IMR-90 (cell line): Measurements from ENCODE around the gene SOX2. TPM values are rescaled to one million over a fixed set of nuclear protein-coding genes. Genes with fewer than 3 reads are reported as not detected.

Experiments
- ATAC-seq: fragments of 200-7000 bp; cut with Tn5 transposase; 2 replicates; pipeline ENCODE4 v1.9.1; 2020; ENCODE audit warnings: low read depth, mild to moderate bottlenecking, moderate library complexity
- BruUV-seq: library from RNA; stranded (reverse); fragments of 400-500 nt; replicated peaks from 2 replicates; lab custom pipeline; 2021; lab: Mats Ljungman, UMichigan
- CTCF ChIA-PET: fragments of 300-600 bp; formaldehyde crosslinking; extraction: SDS; loops from one replicate; lab custom pipeline; 2021; ENCODE audit warnings: antibody characterized with exemption; lab: Yijun Ruan, JAX
- POLR2A ChIA-PET: fragments of 300-600 bp; sonication (Branson Sonifier 250); formaldehyde crosslinking; loops from one replicate; lab custom pipeline; 2022; ENCODE audit warnings: antibody characterized with exemption; ENCODE audit not compliant: unreplicated experiment; lab: Charles Lee
- DNase-seq: peaks from one replicate; pipeline ENCODE4 v3.0.0; 2013
- H2AFZ ChIP-seq: replicated peaks from 2 replicates; pipeline ENCODE3; 2013; ENCODE audit warnings: low read length, mild to moderate bottlenecking; ENCODE audit not compliant: poor library complexity
- H2AK5ac ChIP-seq: 2 replicates; pipeline ENCODE4 v1.6.1; 2013; ENCODE audit warnings: low read depth, low read length, inconsistent platforms
- H2AK9ac ChIP-seq: replicated peaks from 2 replicates; pipeline ENCODE3; 2013; ENCODE audit warnings: mild to moderate bottlenecking, low read depth, low read length, moderate library complexity; ENCODE audit not compliant: poor library complexity
- H2BK120ac ChIP-seq: 2 replicates; pipeline ENCODE4 v1.6.1; 2013; ENCODE audit warnings: low read depth, low read length, inconsistent platforms
- H2BK15ac ChIP-seq: 3 replicates; pipeline ENCODE4 v1.6.1; 2013; ENCODE audit warnings: low read depth, low read length, inconsistent platforms
- H2BK20ac ChIP-seq: 2 replicates; pipeline ENCODE4 v1.6.1; 2013; ENCODE audit warnings: low read depth, mild to moderate bottlenecking, inconsistent platforms, low read length, moderate library complexity
- H2BK5ac ChIP-seq: 2 replicates; pipeline ENCODE4 v1.6.1; 2013; ENCODE audit warnings: mild to moderate bottlenecking, low read depth, low read length, inconsistent platforms; ENCODE audit not compliant: poor library complexity, severe bottlenecking
- H3K14ac ChIP-seq: replicated peaks from 2 replicates; pipeline ENCODE4 v1.6.1; 2013; ENCODE audit warnings: low read depth, low read length, inconsistent platforms
- H3K18ac ChIP-seq: 2 replicates; pipeline ENCODE4 v1.6.1; 2013; ENCODE audit warnings: low read depth, low read length, control low read depth
- H3K23ac ChIP-seq: 2 replicates; pipeline ENCODE4 v1.6.1; 2013; ENCODE audit warnings: low read depth, low read length, inconsistent platforms
- H3K27ac ChIP-seq: 2 replicates; pipeline ENCODE4 v1.5.1; 2013; ENCODE audit warnings: mild to moderate bottlenecking, control low read depth, low read length; ENCODE audit not compliant: insufficient read depth
- H3K27me3 ChIP-seq: 2 replicates; pipeline ENCODE4 v1.6.1; 2013; ENCODE audit warnings: low read length; ENCODE audit not compliant: control insufficient read depth, insufficient read depth
- H3K36me3 ChIP-seq: 2 replicates; pipeline ENCODE4 v1.6.1; 2013; ENCODE audit warnings: low read length, mixed read lengths; ENCODE audit not compliant: control insufficient read depth, insufficient read depth
- H3K4ac ChIP-seq: 2 replicates; pipeline ENCODE4 v1.6.1; 2013; ENCODE audit warnings: low read depth, low read length, inconsistent platforms
- H3K4me1 ChIP-seq: 2 replicates; pipeline ENCODE4 v1.6.1; 2013; ENCODE audit warnings: low read length, mixed read lengths; ENCODE audit not compliant: control insufficient read depth, insufficient read depth
- H3K4me2 ChIP-seq: 2 replicates; pipeline ENCODE4 v1.6.1; 2013; ENCODE audit warnings: low read depth, mild to moderate bottlenecking, control low read depth, low read length, moderate library complexity
- H3K4me3 ChIP-seq: 2 replicates; pipeline ENCODE4 v1.5.1; 2013; ENCODE audit warnings: low read depth, mild to moderate bottlenecking, control low read depth, low read length, moderate library complexity; ENCODE audit not compliant: insufficient read depth
- H3K56ac ChIP-seq: 2 replicates; pipeline ENCODE4 v1.6.1; 2013; ENCODE audit warnings: low read length, inconsistent platforms; ENCODE audit not compliant: insufficient read depth; ENCODE audit errors: extremely low read depth
- H3K79me1 ChIP-seq, 2 experiments: 2 replicates each; pipeline ENCODE4 v1.6.1; 2013; ENCODE audit warnings: low read length in 2 of 2, inconsistent platforms in 1 of 2, low read depth in 1 of 2
- H3K9ac ChIP-seq: 2 replicates; pipeline ENCODE4 v1.6.1; 2013; ENCODE audit warnings: low read depth, low read length, control low read depth
- H3K9me1 ChIP-seq: 2 replicates; pipeline ENCODE4 v1.6.1; 2013; ENCODE audit warnings: low read length, inconsistent platforms; ENCODE audit not compliant: insufficient read depth
- H3K9me3 ChIP-seq: 2 replicates; pipeline ENCODE4 v1.6.1; 2013; ENCODE audit warnings: low read length; ENCODE audit not compliant: control insufficient read depth, insufficient read depth
- H4K20me1 ChIP-seq: 2 replicates; pipeline ENCODE4 v1.6.1; 2013; ENCODE audit warnings: low read length, inconsistent platforms; ENCODE audit not compliant: insufficient read depth
- H4K5ac ChIP-seq: 2 replicates; pipeline ENCODE4 v1.6.1; 2013; ENCODE audit warnings: mild to moderate bottlenecking, low read depth, low read length, control low read depth
- H4K8ac ChIP-seq, 2 experiments: 2 replicates each; pipeline ENCODE4 v1.6.1; 2013; ENCODE audit warnings: low read depth in 2 of 2, low read length in 2 of 2, control low read depth in 1 of 2, inconsistent platforms in 1 of 2
- H4K91ac ChIP-seq: 2 replicates; pipeline ENCODE4 v1.6.1; 2013; ENCODE audit warnings: low read depth, low read length, inconsistent platforms; ENCODE audit not compliant: insufficient read depth
- FOS ChIP-seq: fragments of 150-350 bp; IDR thresholded peaks from 2 replicates; pipeline ENCODE4 v1.6.1; 2016; ENCODE audit warnings: low read depth, low read length
- NFE2L2 ChIP-seq: fragments of 150-350 bp; IDR thresholded peaks from 2 replicates; pipeline ENCODE4 v1.6.1; 2016; ENCODE audit warnings: low read depth, mild to moderate bottlenecking, low read length
- RFX5 ChIP-seq: IDR thresholded peaks from 2 replicates; pipeline ENCODE4 v1.8.0; 2012; ENCODE audit warnings: low read depth, mild to moderate bottlenecking, low read length, moderate library complexity
- SMC3 ChIP-seq: fragments of 150-350 bp; IDR thresholded peaks from 2 replicates; pipeline ENCODE4 v1.6.1; 2016; ENCODE audit warnings: low read depth, mild to moderate bottlenecking, antibody characterized with exemption, low read length, moderate library complexity
- WGBS, 2 experiments: methylation state at CpG; one replicate each; pipeline versions ENCODE4 v1.1.5 to v1.1.7; 2013; ENCODE audit warnings: missing lambda C conversion rate in 2 of 2; ENCODE audit not compliant: insufficient read length in 1 of 2; ENCODE audit errors: extremely low coverage in 2 of 2; 5-methylcytosine and 5-hydroxymethylcytosine counted together
- dilution Hi-C: fragments of 300-500 bp; cut with HindIII; formaldehyde crosslinking; loops from one replicate; pipeline ENCODE4 v1.14.3; 2018; ENCODE audit warnings: low sequenced_read_pairs; ENCODE audit not compliant: unreplicated experiment
- in situ Hi-C: fragments of 300-500 bp; cut with MboI; formaldehyde crosslinking; loops from 3 replicates; pipeline ENCODE4 v1.14.3; 2019; ENCODE audit warnings: low sequenced_read_pairs, inconsistent platforms, mixed read lengths
- intact Hi-C: fragments of 100-400 bp; cut with micrococcal nuclease; formaldehyde crosslinking; loops from 2 replicates; pipeline ENCODE4 v1.10.0; 2022
- polyA plus RNA-seq, 3 experiments: library from polyadenylated mRNA; depleted of rRNA; stranded (reverse); fragments of >200 nt; gene quantifications; 2 replicates each; pipeline ENCODE4 v1.2.3, GENCODE V29; 2012; ENCODE audit warnings: low replicate concordance in 1 of 3
- total RNA-seq: library from RNA; depleted of rRNA; stranded (reverse); fragments of >200 nt; gene quantifications from 2 replicates; pipeline ENCODE4 v1.2.3, GENCODE V29; 2012
- TF ChIP-seq, protein P1 (sequence below): conservative IDR thresholded peaks from 2 replicates; pipeline ENCODE4 v1.5.1; 2012; ENCODE audit warnings: mild to moderate bottlenecking, low read depth, low read length, improper control_type of control experiment

SOX2 gene
- total and polyA plus RNA-seq, 2 of the 4 experiments (the other 2 are of a cell fraction) = not detected

DNA sequence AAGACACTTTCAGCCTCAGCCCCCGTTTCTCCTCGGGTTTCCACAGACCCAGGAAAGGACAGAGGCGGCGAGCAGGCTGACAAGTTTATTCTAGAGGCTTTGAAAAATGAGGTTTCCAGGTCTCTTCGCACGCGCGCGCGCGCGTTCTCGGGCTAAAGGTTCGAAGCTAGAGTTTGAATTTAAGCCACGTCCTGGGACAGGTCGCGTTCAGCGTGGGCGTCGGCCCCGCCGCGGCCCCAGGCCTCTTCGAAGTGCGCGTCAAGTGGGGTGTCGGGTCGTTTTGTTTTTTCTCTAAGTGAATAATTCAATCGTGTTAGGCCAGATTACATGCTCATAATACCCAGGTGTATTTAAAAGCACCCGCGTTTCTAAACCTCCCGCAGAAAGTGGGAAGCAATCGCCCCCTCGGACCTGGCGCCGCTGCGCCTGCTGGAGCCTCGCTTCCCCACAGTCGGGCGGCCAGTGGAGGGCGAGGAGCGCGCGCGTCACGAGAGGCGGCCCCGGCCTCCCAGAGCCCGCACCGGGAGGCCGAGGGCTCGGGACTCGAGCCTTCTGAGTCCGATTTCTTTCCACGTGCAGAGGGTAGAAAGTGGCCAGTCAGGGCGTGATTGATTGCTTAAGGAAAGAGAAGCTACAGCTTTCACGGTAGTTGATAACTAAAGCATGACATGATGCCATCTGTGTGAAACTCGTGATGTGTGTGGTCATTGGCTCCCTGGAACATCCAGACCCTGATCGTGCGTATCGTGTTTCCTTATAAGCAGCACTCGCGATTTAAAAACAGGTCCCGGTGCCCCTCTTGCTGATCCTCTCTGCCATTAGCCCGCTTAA, 15.8 kb upstream of the SOX2 start:
- H3K79me1 ChIP-seq = no peaks in the 10 kb centered on the region
- WGBS, 2 experiments = 0% methylated on average over 11 of the region's 65 CpGs; no CpG with 5 or more reads in 1 of the 2 experiments
- H4K5ac ChIP-seq = no peak overlapping the region
- H3K23ac ChIP-seq = no peak overlapping the region
- H3K4me3 ChIP-seq = no peak overlapping the region
- H3K27ac ChIP-seq = no peak overlapping the region
- no peak overlapping the region for H2AK9ac ChIP-seq
- H4K20me1 ChIP-seq = no peaks in the 10 kb centered on the region
- no peak for ATAC-seq
- H2AFZ ChIP-seq = peak overlapping the region; percentile 67
- no peak overlapping the region for H2AK5ac ChIP-seq
- intact Hi-C loops = no loop called here
- no peak overlapping the region for H3K9ac ChIP-seq
- no peak overlapping the region for H4K8ac ChIP-seq
- POLR2A ChIA-PET = no interaction called here
- no peak overlapping the region for H3K56ac ChIP-seq
- H2BK120ac ChIP-seq = no peak overlapping the region
- H3K27me3 ChIP-seq = peaks cover 24% of the 10 kb centered on the region
- DNase-seq = no peak
- no peak overlapping the region for H3K18ac ChIP-seq
- dilution Hi-C loops = no loop called here
- no peak overlapping the region for H3K4ac ChIP-seq
- CTCF ChIA-PET = no interaction called here
- H2BK20ac ChIP-seq = no peak overlapping the region
- H3K9me3 ChIP-seq = no peaks in the 10 kb centered on the region; the same call in 1 of the 2 replicates
- TF ChIP-seq SMC3 = no peak
- TF ChIP-seq, protein P1, sequence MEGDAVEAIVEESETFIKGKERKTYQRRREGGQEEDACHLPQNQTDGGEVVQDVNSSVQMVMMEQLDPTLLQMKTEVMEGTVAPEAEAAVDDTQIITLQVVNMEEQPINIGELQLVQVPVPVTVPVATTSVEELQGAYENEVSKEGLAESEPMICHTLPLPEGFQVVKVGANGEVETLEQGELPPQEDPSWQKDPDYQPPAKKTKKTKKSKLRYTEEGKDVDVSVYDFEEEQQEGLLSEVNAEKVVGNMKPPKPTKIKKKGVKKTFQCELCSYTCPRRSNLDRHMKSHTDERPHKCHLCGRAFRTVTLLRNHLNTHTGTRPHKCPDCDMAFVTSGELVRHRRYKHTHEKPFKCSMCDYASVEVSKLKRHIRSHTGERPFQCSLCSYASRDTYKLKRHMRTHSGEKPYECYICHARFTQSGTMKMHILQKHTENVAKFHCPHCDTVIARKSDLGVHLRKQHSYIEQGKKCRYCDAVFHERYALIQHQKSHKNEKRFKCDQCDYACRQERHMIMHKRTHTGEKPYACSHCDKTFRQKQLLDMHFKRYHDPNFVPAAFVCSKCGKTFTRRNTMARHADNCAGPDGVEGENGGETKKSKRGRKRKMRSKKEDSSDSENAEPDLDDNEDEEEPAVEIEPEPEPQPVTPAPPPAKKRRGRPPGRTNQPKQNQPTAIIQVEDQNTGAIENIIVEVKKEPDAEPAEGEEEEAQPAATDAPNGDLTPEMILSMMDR = no peak
- TF ChIP-seq FOS = no peak
- TF ChIP-seq RFX5 = no peak
- TF ChIP-seq NFE2L2 = no peak
- no peak overlapping the region for H3K14ac ChIP-seq
- H3K4me1 ChIP-seq = no peaks in the 10 kb centered on the region
- no peak overlapping the region for H2BK5ac ChIP-seq
- H3K36me3 ChIP-seq = no peaks in the 10 kb centered on the region
- 0 out of 2 replicates have a peak overlapping the region, but pooled peaks have one; percentile 9 for H3K4me2 ChIP-seq
- no peak overlapping the region for H2BK15ac ChIP-seq
- no peaks in the 10 kb centered on the region for H3K9me1 ChIP-seq
- no TSS peak for BruUV-seq
- in situ Hi-C loops = loop anchor here (25.0 kb wide), 1 partner anchor 484 kb away; no protein-coding TSS in a partner anchor
- H4K91ac ChIP-seq = no peak overlapping the region
